Measurements from ENCODE around the gene SPATA13.

DNA sequence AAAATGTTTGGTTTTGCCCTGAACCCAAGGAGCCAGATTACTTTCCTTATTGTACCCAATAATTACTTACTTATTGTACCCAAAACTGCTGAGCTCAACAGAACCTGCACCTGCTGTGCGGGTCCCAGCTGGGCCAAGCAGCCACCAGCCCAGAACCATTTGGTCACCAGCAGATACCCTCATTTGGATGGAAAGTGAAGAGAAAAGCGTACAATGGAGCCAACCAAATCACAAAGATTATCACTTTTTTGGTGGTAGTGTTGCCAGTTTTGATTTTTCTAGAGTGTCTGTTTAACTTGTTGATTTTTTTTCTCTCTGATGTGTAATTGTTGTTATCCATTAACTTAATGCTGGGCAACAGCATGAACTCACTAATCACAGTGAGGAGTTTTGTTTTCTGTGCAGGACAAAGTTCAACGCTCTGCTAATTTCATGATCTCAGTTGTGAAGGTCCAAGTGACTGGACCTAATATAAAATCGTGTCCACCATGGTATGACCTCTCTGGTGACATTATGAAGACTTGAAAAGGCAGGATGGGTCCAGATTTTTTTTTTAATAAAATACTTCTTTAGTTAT, 23.8 kb downstream of the SPATA13 start:
- TF ChIP-seq EZH2 (IDR thresholded peaks at IDR 0.05; ENCODE audit: borderline replicate concordance), result no peak
- TF ChIP-seq, protein P1, sequence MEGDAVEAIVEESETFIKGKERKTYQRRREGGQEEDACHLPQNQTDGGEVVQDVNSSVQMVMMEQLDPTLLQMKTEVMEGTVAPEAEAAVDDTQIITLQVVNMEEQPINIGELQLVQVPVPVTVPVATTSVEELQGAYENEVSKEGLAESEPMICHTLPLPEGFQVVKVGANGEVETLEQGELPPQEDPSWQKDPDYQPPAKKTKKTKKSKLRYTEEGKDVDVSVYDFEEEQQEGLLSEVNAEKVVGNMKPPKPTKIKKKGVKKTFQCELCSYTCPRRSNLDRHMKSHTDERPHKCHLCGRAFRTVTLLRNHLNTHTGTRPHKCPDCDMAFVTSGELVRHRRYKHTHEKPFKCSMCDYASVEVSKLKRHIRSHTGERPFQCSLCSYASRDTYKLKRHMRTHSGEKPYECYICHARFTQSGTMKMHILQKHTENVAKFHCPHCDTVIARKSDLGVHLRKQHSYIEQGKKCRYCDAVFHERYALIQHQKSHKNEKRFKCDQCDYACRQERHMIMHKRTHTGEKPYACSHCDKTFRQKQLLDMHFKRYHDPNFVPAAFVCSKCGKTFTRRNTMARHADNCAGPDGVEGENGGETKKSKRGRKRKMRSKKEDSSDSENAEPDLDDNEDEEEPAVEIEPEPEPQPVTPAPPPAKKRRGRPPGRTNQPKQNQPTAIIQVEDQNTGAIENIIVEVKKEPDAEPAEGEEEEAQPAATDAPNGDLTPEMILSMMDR (IDR thresholded peaks at IDR 0.05; ENCODE audit: poor library complexity), result no peak
